Liver (tissue), 9 donors: Measurements from ENCODE around the gene SGK1. TPM values are rescaled to one million over a fixed set of nuclear protein-coding genes. Genes with fewer than 3 reads are reported as not detected.
A peak's percentile ranks its signal among the peaks of the same experiment; 100 is the strongest.

Experiments used
- DNase-seq: peaks from one replicate; pipeline ENCODE4 v3.0.0-alpha.2; 2017; ENCODE audit warnings: low spot score
- H3K27ac ChIP-seq, 2 donors: one replicate each; pipeline ENCODE4 v1.7.0; 2013; ENCODE audit warnings: inconsistent platforms in 2 of 2, low read length in 2 of 2, control low read depth in 1 of 2, low read depth in 1 of 2, mild to moderate bottlenecking in 1 of 2
- H3K27me3 ChIP-seq, 4 donors: one replicate each; pipeline versions ENCODE4 v1.6.1 to v1.7.0; 2013; ENCODE audit warnings: low read length in 3 of 4, inconsistent platforms in 1 of 4, mild to moderate bottlenecking in 1 of 4, moderate library complexity in 1 of 4; ENCODE audit not compliant: control insufficient read depth in 4 of 4, insufficient read depth in 4 of 4
- H3K36me3 ChIP-seq, 4 donors: one replicate each; pipeline versions ENCODE4 v1.6.1 to v1.7.0; 2013; ENCODE audit warnings: low read length in 3 of 4, mild to moderate bottlenecking in 3 of 4, low read depth in 1 of 4, moderate library complexity in 1 of 4; ENCODE audit not compliant: control insufficient read depth in 4 of 4, insufficient read depth in 3 of 4
- H3K4me1 ChIP-seq, 4 donors: one replicate each; pipeline versions ENCODE4 v1.6.1 to v1.7.0; 2013; ENCODE audit warnings: low read length in 3 of 4, mild to moderate bottlenecking in 3 of 4, moderate library complexity in 1 of 4; ENCODE audit not compliant: control insufficient read depth in 4 of 4, insufficient read depth in 4 of 4
- H3K4me3 ChIP-seq, 3 donors: one replicate each; pipeline versions ENCODE4 v1.6.1 to v1.7.0; 2013; ENCODE audit warnings: low read length in 3 of 3, control low read depth in 1 of 3, low read depth in 1 of 3, mild to moderate bottlenecking in 1 of 3
- H3K9ac ChIP-seq, 2 donors: one replicate each; pipeline ENCODE4 v1.7.0; 2013; ENCODE audit warnings: low read length in 2 of 2, mild to moderate bottlenecking in 2 of 2, moderate library complexity in 2 of 2, control low read depth in 1 of 2, low read depth in 1 of 2
- H3K9me3 ChIP-seq, 4 donors: one replicate each; pipeline versions ENCODE4 v1.6.1 to v1.7.0; 2013; ENCODE audit warnings: low read length in 3 of 4; ENCODE audit not compliant: control insufficient read depth in 4 of 4
- EGR1 ChIP-seq, 2 donors: IDR thresholded peaks; 2 replicates each; pipeline ENCODE4 v1.6.1; 2016 to 2018; ENCODE audit warnings: antibody characterized with exemption in 2 of 2, low read depth in 2 of 2
- FOXA1 ChIP-seq: IDR thresholded peaks from 2 replicates; pipeline ENCODE4 v1.6.1; 2016; ENCODE audit warnings: antibody characterized with exemption
- FOXA2 ChIP-seq: IDR thresholded peaks from 2 replicates; pipeline ENCODE4 v1.6.1; 2016; ENCODE audit warnings: antibody characterized with exemption
- GABPA ChIP-seq, 2 donors: IDR thresholded peaks in 1 of 2; conservative IDR thresholded peaks in 1 of 2; 2 replicates each; pipeline ENCODE4 v1.6.1; 2016; ENCODE audit warnings: antibody characterized with exemption in 2 of 2, mild to moderate bottlenecking in 1 of 2, moderate library complexity in 1 of 2
- HNF4A ChIP-seq, 2 donors: conservative IDR thresholded peaks; 2 replicates each; pipeline ENCODE4 v1.6.1; 2016; ENCODE audit warnings: antibody characterized with exemption in 2 of 2, mild to moderate bottlenecking in 2 of 2
- JUND ChIP-seq, 2 donors: IDR thresholded peaks; 2 replicates each; pipeline ENCODE4 v1.6.1; 2016; ENCODE audit warnings: antibody characterized with exemption in 2 of 2
- NR2F2 ChIP-seq: IDR thresholded peaks from 2 replicates; pipeline ENCODE4 v1.6.1; 2016; ENCODE audit warnings: antibody characterized with exemption
- RAD21 ChIP-seq, 2 donors: IDR thresholded peaks; 2 replicates each; pipeline ENCODE4 v1.6.1; 2016; ENCODE audit warnings: antibody characterized with exemption in 2 of 2, mild to moderate bottlenecking in 2 of 2
- SP1 ChIP-seq: IDR thresholded peaks from 2 replicates; pipeline ENCODE4 v1.6.1; 2018; ENCODE audit warnings: antibody characterized with exemption, mild to moderate bottlenecking
- TAF1 ChIP-seq: conservative IDR thresholded peaks from 2 replicates; pipeline ENCODE4 v1.6.1; 2016; ENCODE audit warnings: antibody characterized with exemption, mild to moderate bottlenecking
- YY1 ChIP-seq: IDR thresholded peaks from 2 replicates; pipeline ENCODE4 v1.6.1; 2016; ENCODE audit warnings: antibody characterized with exemption, mild to moderate bottlenecking
- WGBS: extraction: QIAGEN DNeasy Blood & Tissue Kit; methylation state at CpG from one replicate; pipeline ENCODE4 v1.1.7; 2013; 5-methylcytosine and 5-hydroxymethylcytosine counted together
- polyA plus RNA-seq, 2 donors: library from polyadenylated mRNA; stranded (reverse) in 1 of 2; unstranded in 1 of 2; fragments of 200-250 nt in 1 of 2; fragments of >200 nt in 1 of 2; fragmentation: Nextera tagmentation in 1 of 2; extraction: Ambion mirVana in 1 of 2; gene quantifications; one replicate each; pipeline versions ENCODE4 v1.2.1 to v1.2.3, GENCODE V29; 2013 to 2015
- total RNA-seq, 2 donors: library from RNA; depleted of rRNA; stranded (reverse); fragments of >200 nt; gene quantifications; one replicate each; pipeline ENCODE4 v1.2.3, GENCODE V29; 2014
- TF ChIP-seq, protein P1 (sequence below): IDR thresholded peaks from 2 replicates; pipeline ENCODE4 v1.6.1; 2016; ENCODE audit warnings: antibody characterized with exemption
- TF ChIP-seq, protein P2 (sequence below): IDR thresholded peaks from 2 replicates; pipeline ENCODE4 v1.6.1; 2016; ENCODE audit warnings: antibody characterized with exemption, mild to moderate bottlenecking
- TF ChIP-seq, protein P3 (sequence below): IDR thresholded peaks from 2 replicates; pipeline ENCODE4 v1.6.1; 2016; ENCODE audit warnings: antibody characterized with exemption
- TF ChIP-seq, protein P4 (sequence below): IDR thresholded peaks from 2 replicates; pipeline ENCODE4 v1.6.1; 2016; ENCODE audit warnings: antibody characterized with exemption
- donor health status: healthy.
- donor health status: healthy.
- donor health status: healthy.
- donor health status: healthy.
- donor health status: healthy.

The SGK1 gene
- total and polyA plus RNA-seq, 4 donors: 28.0 to 113 (median 35.4) TPM

DNA sequence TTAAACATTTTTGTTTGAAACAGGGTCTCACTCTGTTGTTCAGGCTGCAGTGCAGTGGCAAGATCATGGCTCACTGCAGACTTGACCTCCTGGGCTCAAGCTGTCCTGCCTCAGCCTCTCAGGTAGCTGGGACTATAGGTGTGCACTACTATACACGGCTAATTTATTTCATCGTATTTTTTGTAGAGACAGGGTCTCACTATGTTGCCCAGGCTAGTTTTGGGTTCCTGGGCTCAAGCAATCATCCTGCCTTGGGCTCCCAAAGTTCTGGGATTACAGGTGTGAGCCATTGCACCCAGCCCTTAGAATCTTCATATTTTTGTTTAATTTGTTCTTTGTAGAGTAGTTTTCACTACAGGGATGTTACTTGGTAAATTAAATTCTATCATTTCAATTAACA is 67.1 kb downstream of the SGK1 start:
- 97% methylated on average over 2 of the region's 2 CpGs for WGBS
- no peak for DNase-seq
- TF ChIP-seq YY1 (no peak), JUND (IDR thresholded peaks at IDR 0.05) (no peak), HNF4A (conservative IDR thresholded peaks at IDR 0.05) (no peak), GABPA (IDR thresholded peaks at IDR 0.05 in 1 of 2, conservative IDR thresholded peaks at IDR 0.05 in 1 of 2) (no peak), FOXA1 (no peak), RAD21 (IDR thresholded peaks at IDR 0.05) (no peak), TAF1 (no peak), SP1 (no peak)
- TF ChIP-seq, protein P1, sequence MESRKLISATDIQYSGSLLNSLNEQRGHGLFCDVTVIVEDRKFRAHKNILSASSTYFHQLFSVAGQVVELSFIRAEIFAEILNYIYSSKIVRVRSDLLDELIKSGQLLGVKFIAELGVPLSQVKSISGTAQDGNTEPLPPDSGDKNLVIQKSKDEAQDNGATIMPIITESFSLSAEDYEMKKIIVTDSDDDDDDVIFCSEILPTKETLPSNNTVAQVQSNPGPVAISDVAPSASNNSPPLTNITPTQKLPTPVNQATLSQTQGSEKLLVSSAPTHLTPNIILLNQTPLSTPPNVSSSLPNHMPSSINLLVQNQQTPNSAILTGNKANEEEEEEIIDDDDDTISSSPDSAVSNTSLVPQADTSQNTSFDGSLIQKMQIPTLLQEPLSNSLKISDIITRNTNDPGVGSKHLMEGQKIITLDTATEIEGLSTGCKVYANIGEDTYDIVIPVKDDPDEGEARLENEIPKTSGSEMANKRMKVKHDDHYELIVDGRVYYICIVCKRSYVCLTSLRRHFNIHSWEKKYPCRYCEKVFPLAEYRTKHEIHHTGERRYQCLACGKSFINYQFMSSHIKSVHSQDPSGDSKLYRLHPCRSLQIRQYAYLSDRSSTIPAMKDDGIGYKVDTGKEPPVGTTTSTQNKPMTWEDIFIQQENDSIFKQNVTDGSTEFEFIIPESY: no peak
- TF ChIP-seq, protein P2, sequence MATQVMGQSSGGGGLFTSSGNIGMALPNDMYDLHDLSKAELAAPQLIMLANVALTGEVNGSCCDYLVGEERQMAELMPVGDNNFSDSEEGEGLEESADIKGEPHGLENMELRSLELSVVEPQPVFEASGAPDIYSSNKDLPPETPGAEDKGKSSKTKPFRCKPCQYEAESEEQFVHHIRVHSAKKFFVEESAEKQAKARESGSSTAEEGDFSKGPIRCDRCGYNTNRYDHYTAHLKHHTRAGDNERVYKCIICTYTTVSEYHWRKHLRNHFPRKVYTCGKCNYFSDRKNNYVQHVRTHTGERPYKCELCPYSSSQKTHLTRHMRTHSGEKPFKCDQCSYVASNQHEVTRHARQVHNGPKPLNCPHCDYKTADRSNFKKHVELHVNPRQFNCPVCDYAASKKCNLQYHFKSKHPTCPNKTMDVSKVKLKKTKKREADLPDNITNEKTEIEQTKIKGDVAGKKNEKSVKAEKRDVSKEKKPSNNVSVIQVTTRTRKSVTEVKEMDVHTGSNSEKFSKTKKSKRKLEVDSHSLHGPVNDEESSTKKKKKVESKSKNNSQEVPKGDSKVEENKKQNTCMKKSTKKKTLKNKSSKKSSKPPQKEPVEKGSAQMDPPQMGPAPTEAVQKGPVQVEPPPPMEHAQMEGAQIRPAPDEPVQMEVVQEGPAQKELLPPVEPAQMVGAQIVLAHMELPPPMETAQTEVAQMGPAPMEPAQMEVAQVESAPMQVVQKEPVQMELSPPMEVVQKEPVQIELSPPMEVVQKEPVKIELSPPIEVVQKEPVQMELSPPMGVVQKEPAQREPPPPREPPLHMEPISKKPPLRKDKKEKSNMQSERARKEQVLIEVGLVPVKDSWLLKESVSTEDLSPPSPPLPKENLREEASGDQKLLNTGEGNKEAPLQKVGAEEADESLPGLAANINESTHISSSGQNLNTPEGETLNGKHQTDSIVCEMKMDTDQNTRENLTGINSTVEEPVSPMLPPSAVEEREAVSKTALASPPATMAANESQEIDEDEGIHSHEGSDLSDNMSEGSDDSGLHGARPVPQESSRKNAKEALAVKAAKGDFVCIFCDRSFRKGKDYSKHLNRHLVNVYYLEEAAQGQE: no peak
- Histone ChIP-seq H3K9me3 (no peaks in the 10 kb centered on the region), H3K4me1 (peaks cover 4 to 24% (median 9%) of the 10 kb centered on the region in 4 donors), H3K27me3 (no peaks in the 10 kb centered on the region), H3K36me3 (no peaks in the 10 kb centered on the region), H3K4me3 (no peak overlapping the region), H3K27ac (no peak overlapping the region), H3K9ac (no peak overlapping the region)

DNA sequence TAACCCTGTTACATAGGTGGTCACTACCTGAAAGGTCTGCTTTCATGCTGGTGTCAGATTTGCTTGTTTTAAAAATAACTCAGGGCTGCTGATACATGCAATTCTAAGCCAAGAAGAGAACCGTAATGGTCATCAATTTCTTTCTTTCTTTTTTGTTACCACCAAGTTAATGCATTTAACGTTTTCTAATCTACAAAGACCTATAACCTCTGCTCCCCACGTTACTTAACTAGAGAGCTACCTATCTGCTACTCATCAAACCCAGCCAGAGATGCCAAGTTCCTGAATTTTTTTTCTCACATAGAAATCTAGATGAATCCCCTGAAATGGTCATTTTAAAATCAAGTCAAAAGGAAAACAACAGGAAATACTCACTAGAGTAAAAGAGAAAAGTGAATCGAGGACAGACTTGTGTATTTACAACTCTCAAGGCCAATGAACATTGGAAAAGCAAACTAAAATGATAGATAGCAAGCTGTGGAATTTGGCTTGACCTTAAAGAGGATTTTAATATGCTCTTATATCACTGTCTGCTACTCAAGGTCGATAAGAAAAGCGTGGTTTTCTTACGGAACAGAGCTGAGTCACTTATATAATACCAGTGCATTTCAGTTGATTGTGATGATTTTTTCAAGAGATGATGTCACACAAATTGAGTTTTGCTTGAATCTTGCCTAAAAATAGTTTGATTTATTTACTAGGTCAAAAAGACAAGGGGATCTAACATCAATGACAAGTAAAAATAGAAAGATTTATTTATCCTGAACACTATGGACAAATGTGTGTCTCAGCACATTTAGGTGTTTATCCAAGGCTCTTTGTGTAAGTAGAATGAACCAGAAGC is 67.9 kb downstream of the SGK1 start:
- H3K27me3 ChIP-seq: no peaks in the 10 kb centered on the region
- 11% methylated on average over 7 of the region's 7 CpGs for WGBS
- H3K27ac ChIP-seq: peak overlapping the region; percentile 73 to 82
- no peaks in the 10 kb centered on the region for H3K36me3 ChIP-seq
- H3K4me3 ChIP-seq: no peak overlapping the region
- DNase-seq: no peak
- no peaks in the 10 kb centered on the region for H3K9me3 ChIP-seq
- H3K9ac ChIP-seq: peak overlapping the region; percentile 41 to 43
- H3K4me1 ChIP-seq: peaks cover 4 to 22% (median 9%) of the 10 kb centered on the region in 4 donors
- TF ChIP-seq GABPA (IDR thresholded peaks at IDR 0.05 in 1 of 2, conservative IDR thresholded peaks at IDR 0.05 in 1 of 2) (no peak), FOXA2 (peak; percentile 69), NR2F2 (no peak), HNF4A (conservative IDR thresholded peaks at IDR 0.05) (peak; percentile 61 to 63), TAF1 (no peak), SP1 (peak; percentile 76), RAD21 (IDR thresholded peaks at IDR 0.05) (peak; percentile 36 to 40), FOXA1 (no peak), EGR1 (IDR thresholded peaks at IDR 0.05; ENCODE audit: low read depth in 2 of 2) (peak in 1 of 2 donors; percentile 14), YY1 (peak; percentile 25), JUND (IDR thresholded peaks at IDR 0.05) (peak; percentile 39 to 56)
- TF ChIP-seq, protein P1: no peak
- TF ChIP-seq, protein P3, sequence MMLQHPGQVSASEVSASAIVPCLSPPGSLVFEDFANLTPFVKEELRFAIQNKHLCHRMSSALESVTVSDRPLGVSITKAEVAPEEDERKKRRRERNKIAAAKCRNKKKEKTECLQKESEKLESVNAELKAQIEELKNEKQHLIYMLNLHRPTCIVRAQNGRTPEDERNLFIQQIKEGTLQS: no peak
- TF ChIP-seq, protein P4, sequence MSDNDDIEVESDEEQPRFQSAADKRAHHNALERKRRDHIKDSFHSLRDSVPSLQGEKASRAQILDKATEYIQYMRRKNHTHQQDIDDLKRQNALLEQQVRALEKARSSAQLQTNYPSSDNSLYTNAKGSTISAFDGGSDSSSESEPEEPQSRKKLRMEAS: peak; percentile 58
- TF ChIP-seq, protein P2: peak; percentile 26
